Central memory CD8-positive, alpha-beta T cell (primary cell): ENCODE measurements around the gene RNF114.
A peak's percentile ranks its signal among the peaks of the same experiment; 100 is the strongest.
"Not testable (repeated sequence)": the region's sequence is repeated elsewhere in the genome, so short reads cannot be mapped to it uniquely, and the experiment has no call there.

Experiments
- ATAC-seq: fragments of 150-1000 bp; cut with Tn5 transposase; replicated peaks from 2 replicates; pipeline ENCODE4 v1.10.0; 2022; ENCODE audit warnings: mild to moderate bottlenecking, moderate FRiP score, moderate number of reproducible peaks; ENCODE audit not compliant: poor library complexity, severe bottlenecking; ENCODE audit errors: extremely low read depth
- DNase-seq, 2 donors: peaks; one replicate each; pipeline ENCODE4 v3.0.0; 2021; ENCODE audit warnings: low spot score in 2 of 2
- H3K27ac Mint-ChIP-seq: one replicate; pipeline ENCODE4 v1.8.0; 2022; ENCODE audit warnings: low read depth, mild to moderate bottlenecking, moderate library complexity, mixed read lengths
- H3K27me3 Mint-ChIP-seq: one replicate; pipeline ENCODE4 v1.8.0; 2022; ENCODE audit warnings: mixed read lengths
- H3K36me3 Mint-ChIP-seq: one replicate; pipeline ENCODE4 v1.8.0; 2022; ENCODE audit warnings: mild to moderate bottlenecking, moderate library complexity, mixed read lengths; ENCODE audit not compliant: insufficient read depth
- H3K4me1 Mint-ChIP-seq: one replicate; pipeline ENCODE4 v1.8.0; 2022; ENCODE audit warnings: mixed read lengths
- H3K4me3 Mint-ChIP-seq: one replicate; pipeline ENCODE4 v1.8.0; 2022; ENCODE audit warnings: mild to moderate bottlenecking, moderate library complexity, mixed read lengths
- H3K9me3 Mint-ChIP-seq: one replicate; pipeline ENCODE4 v1.8.0; 2022; ENCODE audit warnings: mixed read lengths

Gene RNF114

DNA sequence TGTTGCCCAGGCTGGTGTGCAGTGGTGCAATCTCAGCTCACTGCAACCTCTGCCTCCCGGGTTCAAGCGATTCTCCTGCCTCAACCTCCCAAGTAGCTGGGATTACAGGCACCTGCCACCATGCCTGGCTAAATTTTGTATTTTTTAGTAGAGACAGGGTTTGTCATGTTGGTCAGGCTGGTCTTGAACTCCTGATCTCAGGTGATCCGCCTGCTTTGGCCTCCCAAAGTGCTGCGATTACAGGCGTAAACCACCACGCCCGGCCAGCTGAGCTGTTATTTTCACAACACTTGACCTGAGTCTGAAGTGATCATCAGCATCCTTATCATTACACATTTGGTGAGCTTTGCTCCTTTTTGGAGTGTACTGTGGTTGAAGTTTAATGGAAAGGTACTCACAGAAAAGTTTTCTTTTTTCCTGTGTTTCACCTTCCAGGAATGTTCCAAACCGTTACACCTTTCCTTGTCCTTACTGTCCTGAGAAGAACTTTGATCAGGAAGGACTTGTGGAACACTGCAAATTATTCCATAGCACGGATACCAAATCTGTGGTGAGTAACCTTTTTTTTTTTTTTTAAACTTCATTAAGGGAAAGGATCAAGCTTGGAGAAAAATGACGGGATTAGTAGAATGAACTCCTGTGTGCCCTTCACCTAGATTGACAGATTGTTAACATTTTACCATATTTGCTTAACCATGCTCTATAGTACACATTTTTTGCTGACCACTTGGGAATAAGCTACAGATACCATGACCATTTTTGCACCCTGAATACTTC lies 9.7 kb downstream of the RNF114 start:
- Mint-ChIP-seq H3K4me1 (peaks cover 32% of the 10 kb centered on the region), H3K4me3 (no peak overlapping the region), H3K27me3 (no peaks in the 10 kb centered on the region), H3K27ac (no peak overlapping the region), H3K9me3 (no peaks in the 10 kb centered on the region), H3K36me3 (peaks cover 81% of the 10 kb centered on the region)
- no peak for DNase-seq
- no peak for ATAC-seq

DNA sequence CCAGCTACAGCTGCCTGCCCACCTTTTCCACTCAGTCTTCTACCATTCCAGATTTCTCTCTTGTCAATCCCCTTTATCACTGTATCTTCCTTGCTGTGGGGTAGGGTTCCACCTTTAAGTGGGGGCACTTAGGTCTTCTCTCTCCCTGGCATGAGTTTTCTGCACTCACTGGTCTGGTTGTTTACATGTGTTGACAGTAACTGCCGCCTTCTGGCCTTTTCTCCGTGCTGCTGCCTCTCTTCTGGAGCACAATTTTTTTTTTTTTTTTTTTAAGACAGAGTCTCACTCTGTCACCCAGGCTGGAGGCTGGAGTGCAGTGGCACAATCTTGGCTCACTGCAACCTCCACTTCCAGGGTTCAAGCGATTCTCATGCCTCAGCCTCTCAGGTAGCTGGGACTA lies 12.0 kb downstream of the RNF114 start:
- Mint-ChIP-seq H3K4me1 (peaks cover 18% of the 10 kb centered on the region), H3K36me3 (peaks cover 81% of the 10 kb centered on the region), H3K27ac (peak overlapping the region; percentile 23), H3K9me3 (no peaks in the 10 kb centered on the region), H3K27me3 (no peaks in the 10 kb centered on the region), H3K4me3 (no peak overlapping the region)
- no peak for DNase-seq
- ATAC-seq: no peak

DNA sequence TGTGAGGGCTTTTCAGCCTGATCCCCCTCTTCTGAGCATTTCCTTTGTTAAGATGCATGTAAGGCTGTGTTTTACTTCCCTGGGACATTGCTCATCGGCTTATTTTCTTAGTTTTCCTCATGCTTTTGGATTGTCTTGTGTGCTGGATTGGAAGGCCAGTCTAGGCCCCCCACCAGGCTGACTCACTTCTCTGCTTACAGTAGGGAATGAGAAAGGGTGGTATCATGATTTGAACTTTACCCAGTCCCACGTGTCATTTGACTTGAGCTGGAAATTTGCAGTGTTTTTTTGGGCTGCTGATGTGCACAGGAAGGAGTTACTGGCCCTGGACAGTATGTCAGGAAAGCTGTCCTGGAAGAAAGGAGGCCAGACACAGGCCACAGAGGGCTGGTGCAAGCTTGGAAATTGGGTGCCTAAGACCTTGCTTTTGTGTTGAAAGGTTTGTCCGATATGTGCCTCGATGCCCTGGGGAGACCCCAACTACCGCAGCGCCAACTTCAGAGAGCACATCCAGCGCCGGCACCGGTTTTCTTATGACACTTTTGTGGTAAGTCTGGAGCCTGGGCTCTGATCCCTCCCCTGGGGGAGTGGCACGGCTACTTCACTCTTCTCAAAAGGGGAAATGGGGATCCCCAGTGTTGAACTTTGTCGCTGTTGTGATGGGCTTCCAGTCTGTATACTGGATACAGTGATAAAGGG lies 12.8 kb downstream of the RNF114 start:
- Mint-ChIP-seq H3K4me3 (no peak overlapping the region), H3K4me1 (peaks cover 18% of the 10 kb centered on the region), H3K27me3 (no peaks in the 10 kb centered on the region), H3K27ac (no peak overlapping the region), H3K9me3 (no peaks in the 10 kb centered on the region), H3K36me3 (peaks cover 80% of the 10 kb centered on the region)
- ATAC-seq: no peak
- no peak for DNase-seq

DNA sequence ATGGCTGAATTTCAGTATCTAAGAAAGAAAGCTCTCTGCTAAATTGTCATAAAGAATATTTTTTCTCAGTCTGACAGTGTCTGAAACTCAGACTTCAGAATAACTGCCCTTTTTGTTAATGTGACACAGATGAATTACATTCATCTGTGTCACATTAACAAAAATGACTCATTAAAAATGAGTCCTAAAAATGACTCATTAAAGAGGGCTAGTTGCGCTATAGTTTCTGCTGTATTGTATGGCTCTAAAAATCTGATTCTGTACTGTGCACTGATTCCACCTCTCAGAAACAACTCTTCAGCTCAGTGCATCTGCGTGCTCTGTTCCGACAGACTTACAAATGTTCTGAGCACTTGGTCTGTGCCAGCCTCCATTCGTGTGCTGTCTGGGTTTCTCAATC lies 15.0 kb downstream of the RNF114 start:
- Mint-ChIP-seq H3K27ac (no peak overlapping the region), H3K9me3 (no peaks in the 10 kb centered on the region), H3K36me3 (peaks cover 72% of the 10 kb centered on the region), H3K4me1 (peaks cover 11% of the 10 kb centered on the region), H3K27me3 (no peaks in the 10 kb centered on the region), H3K4me3 (no peak overlapping the region)
- no peak for ATAC-seq
- no peak for DNase-seq

DNA sequence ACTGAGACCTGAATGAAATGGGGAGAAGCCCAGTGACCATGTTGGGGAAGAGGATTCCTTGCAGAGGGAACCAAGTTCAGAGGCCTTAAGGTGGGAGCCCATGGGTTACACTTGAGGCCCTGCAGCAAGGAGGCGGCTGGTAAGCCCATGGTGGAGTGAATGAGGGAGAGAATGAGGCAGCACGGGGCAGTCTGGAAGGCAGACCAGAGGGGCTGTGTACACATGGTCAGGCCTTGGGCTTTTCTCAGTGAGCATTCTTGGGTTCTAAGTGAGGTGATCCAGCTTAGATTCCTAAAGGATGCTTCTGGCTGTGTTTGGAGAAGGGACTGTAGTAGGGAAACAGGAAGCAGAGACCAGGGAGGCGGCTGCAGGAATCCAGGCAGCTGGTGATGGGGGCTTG lies 19.0 kb downstream of the RNF114 start:
- Mint-ChIP-seq H3K4me1 (peaks cover 12% of the 10 kb centered on the region), H3K27me3 (no peaks in the 10 kb centered on the region), H3K27ac (no peak overlapping the region), H3K36me3 (peaks cover 41% of the 10 kb centered on the region), H3K9me3 (no peaks in the 10 kb centered on the region), H3K4me3 (peak overlapping the region; percentile 10)
- no peak for DNase-seq
- ATAC-seq: no peak

DNA sequence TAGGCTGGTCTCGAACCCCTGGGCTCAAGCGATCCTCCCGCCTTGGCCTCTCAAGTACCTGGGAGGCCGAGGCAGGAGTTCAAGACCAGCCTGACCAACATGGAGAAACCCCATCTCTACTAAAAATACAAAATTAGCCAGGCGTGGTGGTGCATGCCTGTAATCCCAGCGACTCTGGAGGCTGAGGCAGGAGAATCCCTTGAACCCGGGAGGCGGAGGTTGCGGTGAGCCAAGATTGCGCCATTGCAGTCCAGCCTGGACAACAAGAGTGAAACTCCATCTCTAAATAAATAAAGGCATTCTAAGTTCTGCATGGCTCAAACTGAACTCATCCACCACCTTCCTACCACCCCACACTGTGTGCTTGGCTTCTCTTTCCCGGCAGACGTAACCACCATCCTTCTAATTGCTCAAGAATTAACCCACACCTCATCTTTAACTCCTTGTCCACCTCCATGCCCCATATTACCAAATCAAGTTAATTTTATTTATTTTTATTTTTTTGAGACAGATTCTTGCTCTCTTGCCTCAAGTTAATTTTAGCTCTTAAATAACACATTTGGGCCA lies 19.7 kb downstream of the RNF114 start:
- H3K27me3 Mint-ChIP-seq, H3K9me3 Mint-ChIP-seq, ATAC-seq, DNase-seq, H3K27ac Mint-ChIP-seq, H3K4me3 Mint-ChIP-seq: not testable (repeated sequence)
- peaks cover 35% of the 10 kb centered on the region for H3K36me3 Mint-ChIP-seq
- peaks cover 12% of the 10 kb centered on the region for H3K4me1 Mint-ChIP-seq

DNA sequence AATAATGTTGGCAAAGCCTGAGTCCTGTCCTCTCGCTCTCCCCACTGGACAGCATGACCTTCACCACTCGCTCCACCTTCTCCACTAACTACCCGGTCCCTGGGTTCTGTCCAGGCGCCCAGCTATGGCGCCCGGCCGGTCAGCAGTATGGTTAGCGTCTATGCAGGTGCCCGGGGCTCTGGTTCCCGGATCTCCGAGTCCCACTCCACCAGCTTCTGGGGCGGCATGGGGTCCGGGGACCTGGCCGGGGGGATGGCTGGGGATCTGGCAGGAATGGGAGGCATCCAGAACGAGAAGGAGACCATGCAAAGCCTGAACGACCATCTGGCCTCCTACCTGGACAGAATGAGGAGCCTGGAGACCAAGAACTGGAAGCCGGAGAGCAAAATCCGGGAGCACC lies 20.5 kb downstream of the RNF114 start:
- ATAC-seq (no peak), DNase-seq (no peak)
- H3K4me1 Mint-ChIP-seq: peaks cover 12% of the 10 kb centered on the region
- H3K4me3 Mint-ChIP-seq: no peak overlapping the region
- no peak overlapping the region for H3K27ac Mint-ChIP-seq
- peaks cover 31% of the 10 kb centered on the region for H3K36me3 Mint-ChIP-seq
- H3K9me3 Mint-ChIP-seq: no peaks in the 10 kb centered on the region
- H3K27me3 Mint-ChIP-seq: no peaks in the 10 kb centered on the region

DNA sequence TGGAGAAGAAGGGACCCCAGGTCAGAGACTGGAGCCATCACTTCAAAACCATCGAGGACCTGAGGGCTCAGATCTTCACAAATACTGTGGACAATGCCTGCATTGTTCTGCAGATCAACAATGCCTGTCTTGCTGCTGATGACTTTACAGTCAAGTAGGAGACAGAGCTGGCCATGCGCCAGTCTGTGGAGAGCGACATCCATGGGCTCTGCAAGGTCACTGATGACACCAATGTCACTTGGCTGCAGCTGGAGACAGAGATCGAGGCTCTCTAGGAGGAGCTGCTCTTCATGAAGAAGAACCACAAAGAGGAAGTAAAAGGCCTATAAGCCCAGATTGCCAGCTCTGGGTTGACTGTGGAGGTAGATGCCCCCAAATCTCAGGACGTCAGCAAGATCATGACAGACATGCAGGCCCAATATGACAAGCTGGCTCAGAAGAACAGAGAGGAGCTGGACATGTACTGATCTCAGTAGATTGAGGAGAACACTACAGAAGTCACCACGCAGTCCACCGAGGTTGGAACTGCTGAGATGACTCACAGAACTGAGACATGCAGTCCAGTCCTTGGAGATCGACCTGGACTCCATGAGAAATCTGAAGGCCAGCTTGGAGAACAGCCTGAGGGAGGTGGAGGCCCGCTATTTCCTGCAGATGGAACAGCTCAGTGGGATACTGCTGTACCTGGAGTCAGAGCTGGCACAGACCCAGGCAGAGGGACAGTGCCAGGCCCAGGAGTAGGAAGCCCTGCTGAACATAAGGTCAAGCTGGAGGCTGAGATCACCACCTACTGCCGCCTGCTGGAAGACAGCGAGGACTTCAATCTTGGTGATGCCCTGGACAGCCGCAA lies 21.1 kb downstream of the RNF114 start:
- not testable (repeated sequence) for H3K4me3 Mint-ChIP-seq, DNase-seq, H3K27ac Mint-ChIP-seq, H3K27me3 Mint-ChIP-seq, ATAC-seq, H3K9me3 Mint-ChIP-seq
- Mint-ChIP-seq H3K4me1 (peaks cover 12% of the 10 kb centered on the region), H3K36me3 (peaks cover 27% of the 10 kb centered on the region)

DNA sequence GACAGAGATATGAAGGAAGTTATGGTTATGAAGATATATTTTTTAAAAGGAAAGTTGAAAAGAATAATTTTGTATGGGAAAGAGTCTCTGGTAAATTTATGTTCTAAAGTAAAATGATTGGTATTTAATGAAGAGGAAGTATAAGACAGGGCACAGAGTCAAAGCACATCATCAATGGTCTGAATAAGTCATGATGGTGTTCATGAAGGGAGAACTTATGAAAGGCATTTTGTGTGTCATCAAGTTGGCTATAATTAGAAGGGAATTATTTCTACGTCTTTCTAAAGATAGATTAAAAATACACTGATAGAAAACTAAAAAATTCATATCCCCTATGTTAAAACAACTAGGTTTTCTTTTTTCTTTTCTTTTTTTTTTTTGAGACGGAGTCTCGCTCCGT lies 25.2 kb downstream of the RNF114 start:
- ATAC-seq: no peak
- Mint-ChIP-seq H3K4me3 (no peak overlapping the region), H3K27ac (no peak overlapping the region)

DNA sequence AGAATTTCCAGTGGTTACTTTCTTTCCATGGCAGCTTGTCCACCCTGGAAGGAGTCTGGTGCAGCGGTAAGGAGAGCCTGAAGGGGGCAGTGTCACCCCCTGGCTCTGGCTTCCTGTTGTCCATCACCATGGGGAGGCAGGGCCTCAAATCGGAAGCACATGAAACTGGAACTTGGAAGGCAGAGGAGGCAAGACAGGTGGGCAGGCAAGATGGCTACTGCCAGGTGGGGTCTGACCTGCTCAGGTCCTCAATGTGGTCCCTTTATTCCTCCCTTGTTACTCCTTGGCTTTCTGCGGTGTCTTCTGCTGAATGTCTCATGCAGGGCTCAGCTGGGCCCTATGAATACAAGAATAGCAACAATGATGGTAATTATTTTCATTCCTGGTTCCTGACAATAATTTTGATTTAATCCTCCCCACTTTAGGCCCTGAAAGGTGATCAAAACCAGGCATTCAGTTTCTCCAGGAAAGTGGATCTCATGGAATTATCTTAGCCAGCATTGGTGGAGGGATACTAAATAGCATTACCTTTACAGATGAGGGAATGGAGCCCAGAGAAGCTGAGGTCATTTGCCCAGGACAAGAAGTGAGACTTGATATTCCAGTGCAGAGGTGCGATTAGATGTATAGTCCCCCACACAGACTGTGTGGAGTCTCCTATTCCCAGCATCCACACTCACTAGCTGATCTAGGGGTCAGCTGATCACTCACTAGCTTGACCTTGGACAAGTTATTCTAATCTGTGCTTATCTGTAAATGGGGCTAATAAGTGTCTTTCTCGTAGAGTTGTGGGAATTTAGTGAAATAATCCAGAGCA lies 29.0 kb downstream of the RNF114 start:
- no peaks in the 10 kb centered on the region for H3K27me3 Mint-ChIP-seq
- no peaks in the 10 kb centered on the region for H3K9me3 Mint-ChIP-seq
- H3K4me1 Mint-ChIP-seq: no peaks in the 10 kb centered on the region
- H3K27ac Mint-ChIP-seq: no peak overlapping the region
- H3K4me3 Mint-ChIP-seq: no peak overlapping the region
- DNase-seq (no peak), ATAC-seq (no peak)
- no peaks in the 10 kb centered on the region for H3K36me3 Mint-ChIP-seq

More for the DNA sequence above, 25.2 kb downstream of the RNF114 start:
- Mint-ChIP-seq H3K4me1 (peaks cover 12% of the 10 kb centered on the region), H3K36me3 (peaks cover under 1% of the 10 kb centered on the region), H3K27me3 (no peaks in the 10 kb centered on the region), H3K9me3 (no peaks in the 10 kb centered on the region)
- DNase-seq: no peak

DNA sequence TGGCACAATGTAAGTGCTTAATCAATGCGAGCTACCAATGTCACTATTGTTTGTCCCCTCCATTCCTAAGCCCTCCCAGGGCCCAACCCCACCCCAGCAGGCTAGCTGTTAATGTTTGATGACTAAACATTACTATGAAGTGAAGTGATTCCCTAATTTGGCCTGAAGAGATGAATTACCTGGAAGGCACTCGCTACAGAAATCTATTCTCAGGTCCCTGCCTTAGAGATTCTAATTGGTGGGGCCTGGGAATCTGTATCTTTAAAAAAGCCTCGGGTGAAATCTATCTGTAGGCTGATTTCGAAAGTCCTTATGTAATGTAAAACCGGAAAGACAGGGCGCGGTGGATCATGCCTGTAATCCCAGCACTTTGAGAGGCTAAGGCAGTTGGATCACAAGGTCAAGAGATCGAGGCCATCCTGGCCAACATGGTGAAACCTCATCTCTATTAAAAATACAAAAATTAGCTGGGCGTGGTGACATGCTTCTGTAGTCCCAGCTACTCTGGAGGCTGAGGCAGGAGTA lies 29.6 kb downstream of the RNF114 start:
- H3K4me3 Mint-ChIP-seq: no peak overlapping the region
- H3K36me3 Mint-ChIP-seq: no peaks in the 10 kb centered on the region
- no peaks in the 10 kb centered on the region for H3K9me3 Mint-ChIP-seq
- no peak overlapping the region for H3K27ac Mint-ChIP-seq
- ATAC-seq (no peak), DNase-seq (no peak)
- H3K27me3 Mint-ChIP-seq: no peaks in the 10 kb centered on the region
- H3K4me1 Mint-ChIP-seq: no peaks in the 10 kb centered on the region
